HL-60 (cell line): ENCODE data around the gene GNAQ.

Source experiments
- DNase-seq, 2 experiments: peaks; one replicate each; pipeline ENCODE4 v3.0.0-alpha.2; 2010 to 2020; ENCODE audit warnings: low read depth in 1 of 2, low spot score in 1 of 2
- H3K27ac ChIP-seq: fragments of 250-450 bp; sonication (Bioruptor Pico); replicated peaks from 2 replicates; pipeline ENCODE4 v1.5.1; 2020; ENCODE audit warnings: mild to moderate bottlenecking, moderate library complexity
- H3K27me3 ChIP-seq: fragments of 250-450 bp; sonication (Bioruptor Pico); 2 replicates; pipeline ENCODE4 v1.5.1; 2021; ENCODE audit warnings: mild to moderate bottlenecking, moderate library complexity; ENCODE audit not compliant: insufficient read depth, poor library complexity, severe bottlenecking
- H3K4me3 ChIP-seq: replicated peaks from 2 replicates; pipeline ENCODE4 v1.5.1; 2011; ENCODE audit warnings: mild to moderate bottlenecking, control low read depth, low read length; ENCODE audit not compliant: insufficient read depth
- GABPA ChIP-seq: IDR thresholded peaks from 2 replicates; pipeline ENCODE4 v1.6.1; 2012; ENCODE audit warnings: low read depth
- POLR2AphosphoS5 ChIP-seq: IDR thresholded peaks from 2 replicates; pipeline ENCODE4 v1.6.1; 2012; ENCODE audit warnings: low read depth
- SPI1 ChIP-seq: IDR thresholded peaks from 2 replicates; pipeline ENCODE4 v1.6.1; 2012; ENCODE audit warnings: low read depth, mild to moderate bottlenecking, borderline replicate concordance
- TF ChIP-seq, protein P1 (sequence below): IDR thresholded peaks from one replicate; pipeline ENCODE4 v1.5.1; 2011; ENCODE audit warnings: low read length, control low read depth, inconsistent platforms; ENCODE audit not compliant: insufficient read depth
- TF ChIP-seq, protein P2 (sequence below): IDR thresholded peaks from 2 replicates; pipeline ENCODE4 v1.6.1; 2012; ENCODE audit warnings: low read depth; ENCODE audit not compliant: insufficient replicate concordance

The GNAQ gene

DNA sequence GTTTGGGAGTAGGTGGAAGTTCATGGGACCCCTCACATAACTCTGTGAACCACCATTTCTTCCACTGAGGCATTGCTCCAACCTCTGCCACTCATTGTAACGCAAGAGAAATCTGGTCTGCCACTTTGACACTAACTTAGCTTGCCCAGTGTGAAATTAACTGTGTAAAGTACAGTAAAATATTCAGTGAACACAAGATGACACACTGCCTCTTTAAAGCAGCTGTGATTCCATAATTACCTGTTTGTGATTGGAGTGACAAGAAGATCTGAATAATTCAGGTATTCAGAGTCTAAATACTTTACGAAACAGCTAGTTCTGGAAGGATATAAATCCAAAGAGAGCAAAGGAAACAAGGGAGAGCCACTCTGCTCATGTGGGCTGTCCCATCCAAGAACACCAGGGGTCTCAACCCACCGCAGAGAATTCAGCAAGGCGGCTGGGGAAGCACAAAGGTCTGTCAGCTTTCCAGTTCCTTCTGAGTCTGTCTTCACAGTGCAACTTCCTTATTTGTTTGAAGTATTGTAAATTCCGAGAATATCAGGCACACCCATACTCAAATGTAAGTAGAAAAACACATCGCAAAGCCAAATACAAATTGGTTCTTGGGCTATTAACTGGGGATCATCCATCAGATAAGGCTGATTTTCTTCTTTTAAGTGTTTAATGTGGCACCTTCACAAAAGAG is 86.9 kb downstream of the GNAQ start:
- Histone ChIP-seq H3K4me3 (no peak overlapping the region), H3K27ac (peak overlapping the region; percentile 67), H3K27me3 (no peaks in the 10 kb centered on the region)
- peak; percentile 43 to 72 for DNase-seq
- TF ChIP-seq, protein P1, sequence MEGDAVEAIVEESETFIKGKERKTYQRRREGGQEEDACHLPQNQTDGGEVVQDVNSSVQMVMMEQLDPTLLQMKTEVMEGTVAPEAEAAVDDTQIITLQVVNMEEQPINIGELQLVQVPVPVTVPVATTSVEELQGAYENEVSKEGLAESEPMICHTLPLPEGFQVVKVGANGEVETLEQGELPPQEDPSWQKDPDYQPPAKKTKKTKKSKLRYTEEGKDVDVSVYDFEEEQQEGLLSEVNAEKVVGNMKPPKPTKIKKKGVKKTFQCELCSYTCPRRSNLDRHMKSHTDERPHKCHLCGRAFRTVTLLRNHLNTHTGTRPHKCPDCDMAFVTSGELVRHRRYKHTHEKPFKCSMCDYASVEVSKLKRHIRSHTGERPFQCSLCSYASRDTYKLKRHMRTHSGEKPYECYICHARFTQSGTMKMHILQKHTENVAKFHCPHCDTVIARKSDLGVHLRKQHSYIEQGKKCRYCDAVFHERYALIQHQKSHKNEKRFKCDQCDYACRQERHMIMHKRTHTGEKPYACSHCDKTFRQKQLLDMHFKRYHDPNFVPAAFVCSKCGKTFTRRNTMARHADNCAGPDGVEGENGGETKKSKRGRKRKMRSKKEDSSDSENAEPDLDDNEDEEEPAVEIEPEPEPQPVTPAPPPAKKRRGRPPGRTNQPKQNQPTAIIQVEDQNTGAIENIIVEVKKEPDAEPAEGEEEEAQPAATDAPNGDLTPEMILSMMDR: no peak
- TF ChIP-seq SPI1 (peak; percentile 79), POLR2AphosphoS5 (no peak), GABPA (no peak)

DNA sequence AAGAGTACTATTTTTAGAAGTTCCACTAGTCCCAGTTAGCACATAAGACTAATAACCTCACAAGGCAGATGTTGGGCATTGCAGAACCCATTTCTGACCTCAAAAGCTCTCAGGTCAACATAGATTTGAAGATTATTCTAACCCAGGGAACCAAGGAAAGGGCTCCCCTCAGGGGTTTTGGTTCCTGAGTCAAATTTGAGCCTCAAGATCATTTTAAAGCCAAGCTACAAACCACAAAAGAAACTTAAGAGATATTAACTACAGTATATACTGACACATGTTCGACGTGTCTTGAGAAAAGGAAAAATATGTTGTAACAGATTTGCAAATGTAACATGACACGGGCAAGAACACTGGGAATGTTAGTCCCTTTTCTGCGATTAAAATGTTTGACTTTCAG is 88.6 kb downstream of the GNAQ start:
- no peaks in the 10 kb centered on the region for H3K27me3 ChIP-seq
- no peak overlapping the region for H3K4me3 ChIP-seq
- H3K27ac ChIP-seq: peak overlapping the region; percentile 67
- peak in 1 of 2 experiments; percentile 37 for DNase-seq
- TF ChIP-seq SPI1: no peak
- TF ChIP-seq POLR2AphosphoS5: no peak
- no peak for TF ChIP-seq GABPA
- TF ChIP-seq, protein P2, sequence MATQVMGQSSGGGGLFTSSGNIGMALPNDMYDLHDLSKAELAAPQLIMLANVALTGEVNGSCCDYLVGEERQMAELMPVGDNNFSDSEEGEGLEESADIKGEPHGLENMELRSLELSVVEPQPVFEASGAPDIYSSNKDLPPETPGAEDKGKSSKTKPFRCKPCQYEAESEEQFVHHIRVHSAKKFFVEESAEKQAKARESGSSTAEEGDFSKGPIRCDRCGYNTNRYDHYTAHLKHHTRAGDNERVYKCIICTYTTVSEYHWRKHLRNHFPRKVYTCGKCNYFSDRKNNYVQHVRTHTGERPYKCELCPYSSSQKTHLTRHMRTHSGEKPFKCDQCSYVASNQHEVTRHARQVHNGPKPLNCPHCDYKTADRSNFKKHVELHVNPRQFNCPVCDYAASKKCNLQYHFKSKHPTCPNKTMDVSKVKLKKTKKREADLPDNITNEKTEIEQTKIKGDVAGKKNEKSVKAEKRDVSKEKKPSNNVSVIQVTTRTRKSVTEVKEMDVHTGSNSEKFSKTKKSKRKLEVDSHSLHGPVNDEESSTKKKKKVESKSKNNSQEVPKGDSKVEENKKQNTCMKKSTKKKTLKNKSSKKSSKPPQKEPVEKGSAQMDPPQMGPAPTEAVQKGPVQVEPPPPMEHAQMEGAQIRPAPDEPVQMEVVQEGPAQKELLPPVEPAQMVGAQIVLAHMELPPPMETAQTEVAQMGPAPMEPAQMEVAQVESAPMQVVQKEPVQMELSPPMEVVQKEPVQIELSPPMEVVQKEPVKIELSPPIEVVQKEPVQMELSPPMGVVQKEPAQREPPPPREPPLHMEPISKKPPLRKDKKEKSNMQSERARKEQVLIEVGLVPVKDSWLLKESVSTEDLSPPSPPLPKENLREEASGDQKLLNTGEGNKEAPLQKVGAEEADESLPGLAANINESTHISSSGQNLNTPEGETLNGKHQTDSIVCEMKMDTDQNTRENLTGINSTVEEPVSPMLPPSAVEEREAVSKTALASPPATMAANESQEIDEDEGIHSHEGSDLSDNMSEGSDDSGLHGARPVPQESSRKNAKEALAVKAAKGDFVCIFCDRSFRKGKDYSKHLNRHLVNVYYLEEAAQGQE: no peak
- TF ChIP-seq, protein P1: no peak

DNA sequence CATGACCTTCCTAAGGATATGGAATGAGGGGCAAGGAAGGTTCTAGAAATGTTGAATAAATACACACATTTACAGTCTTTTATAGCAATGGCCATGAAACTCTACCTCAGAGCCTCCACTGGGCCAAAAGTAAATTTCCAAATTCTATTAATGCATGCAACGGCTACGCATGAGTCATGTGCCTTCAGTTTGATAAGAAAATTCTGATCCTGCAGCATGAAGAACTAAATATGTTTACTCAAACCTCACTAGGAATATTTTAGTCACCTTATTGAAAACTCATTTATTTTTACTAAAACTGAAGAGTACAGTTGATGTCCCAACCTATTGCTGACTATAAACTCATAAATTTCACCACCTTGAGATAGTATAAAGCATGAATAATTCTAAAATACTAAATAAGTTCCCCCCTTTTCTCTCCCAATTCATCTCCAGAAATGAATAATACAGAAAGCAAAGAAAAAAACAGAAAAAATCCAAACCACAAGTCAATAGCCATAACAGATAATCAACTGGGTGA is 92.4 kb downstream of the GNAQ start:
- TF ChIP-seq SPI1: no peak
- TF ChIP-seq, protein P2: no peak
- TF ChIP-seq, protein P1: no peak
- no peak for TF ChIP-seq GABPA
- TF ChIP-seq POLR2AphosphoS5: no peak
- no peak for DNase-seq

More for the DNA sequence above, 92.4 kb downstream of the GNAQ start:
- H3K27me3 ChIP-seq: no peaks in the 10 kb centered on the region
- H3K27ac ChIP-seq: no peak overlapping the region
- no peak overlapping the region for H3K4me3 ChIP-seq
